Activated CD4-positive, CD25-positive, alpha-beta regulatory T cell treated with anti-CD3 and anti-CD28 coated beads, Interleukin-2, amount 50 U/mL, for 16 hours (primary cell): ENCODE results near the gene WDR64.

Experiments
- DNase-seq: peaks from one replicate; pipeline ENCODE4 v3.0.0-alpha.2; 2020; ENCODE audit warnings: low read depth, low spot score

The WDR64 gene

GRCh38 chr1:241631674-241632073, 20.4 kb upstream of the WDR64 start:
- no peak for DNase-seq

- DNase-seq, result no peak
Observed at GRCh38 chr1:241632987-241633386, 19.1 kb upstream of the WDR64 start.

- DNase-seq, result no peak
Observed at GRCh38 chr1:241635556-241636152, 16.4 kb upstream of the WDR64 start.

DNA sequence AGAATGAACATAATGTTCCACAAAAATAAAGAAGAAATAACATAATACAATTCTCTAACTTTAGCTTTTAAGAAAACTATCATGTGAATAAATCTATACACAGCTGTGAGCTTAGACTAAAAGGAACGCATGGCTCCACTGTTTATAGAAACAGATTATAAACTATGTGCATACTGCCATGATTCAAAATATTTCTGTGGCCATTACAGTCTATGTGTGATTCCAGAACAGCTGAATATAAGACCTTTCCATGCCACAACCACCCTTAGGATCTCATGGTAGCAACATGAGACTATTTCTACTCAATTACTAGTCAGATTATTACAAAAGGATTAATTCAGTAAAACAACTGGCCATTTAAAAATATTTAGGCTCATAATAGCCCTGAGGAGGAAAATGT, 15.8 kb upstream of the WDR64 start:
- DNase-seq, result no peak

DNA sequence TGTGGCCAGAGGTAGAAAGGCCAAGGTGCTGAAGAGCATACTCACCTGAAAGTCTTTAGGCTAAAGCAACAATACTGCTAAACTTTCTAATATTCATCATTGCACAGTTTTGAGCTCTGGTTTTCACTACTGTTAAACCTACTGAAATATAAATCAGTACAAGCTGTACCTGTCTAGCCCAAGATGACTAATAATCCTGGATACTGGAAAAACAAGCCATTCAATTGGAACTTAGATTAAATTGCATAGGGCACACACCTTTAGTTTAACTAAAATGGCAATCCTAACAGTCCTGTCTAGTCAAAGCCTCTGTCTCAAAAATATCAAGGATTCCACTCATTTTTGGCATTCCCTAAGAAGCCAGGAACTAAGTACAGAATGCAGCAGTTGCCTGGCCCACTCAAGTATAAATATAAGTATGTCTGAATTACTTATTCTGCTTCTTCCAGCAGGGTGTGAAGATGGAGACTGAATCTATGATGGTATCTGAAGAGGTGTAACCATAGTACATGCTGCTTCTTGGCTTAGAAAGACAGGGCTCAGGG, 15.0 kb upstream of the WDR64 start:
- no peak for DNase-seq

GRCh38 chr1:241637604-241638003, 14.5 kb upstream of the WDR64 start:
- DNase-seq, result no peak

DNA sequence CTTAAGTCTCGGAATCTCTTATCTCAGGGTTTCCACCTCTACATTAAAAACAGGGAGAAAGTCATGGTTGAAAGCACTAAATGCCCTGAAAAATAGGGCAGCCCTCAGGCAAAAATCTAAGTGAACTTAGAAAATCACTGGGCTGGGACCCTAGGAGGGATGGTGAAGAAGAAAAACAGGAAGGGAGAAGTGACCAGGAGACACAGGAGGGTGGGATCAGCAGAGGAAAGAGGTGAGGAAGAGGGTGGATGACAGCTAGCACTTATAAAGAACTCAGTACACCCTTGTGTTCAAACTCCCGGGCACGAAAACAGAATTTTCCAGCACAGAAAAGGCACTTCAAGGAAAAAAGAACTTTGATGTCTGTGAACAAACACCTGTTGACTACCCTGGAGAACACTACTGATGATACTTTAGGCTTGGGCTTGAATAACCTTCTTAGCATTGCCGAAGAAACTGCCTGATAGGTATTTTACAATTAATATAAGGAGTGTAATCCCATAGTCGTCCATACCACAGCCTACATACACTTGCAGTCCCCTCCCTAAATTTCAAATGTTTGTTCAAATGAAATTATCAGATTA, 13.9 kb upstream of the WDR64 start:
- DNase-seq, result no peak

- no peak for DNase-seq
Observed at GRCh38 chr1:241638909-241639622, 13.0 kb upstream of the WDR64 start.

- DNase-seq, result no peak
Observed at GRCh38 chr1:241639623-241640148, 12.4 kb upstream of the WDR64 start.

DNA sequence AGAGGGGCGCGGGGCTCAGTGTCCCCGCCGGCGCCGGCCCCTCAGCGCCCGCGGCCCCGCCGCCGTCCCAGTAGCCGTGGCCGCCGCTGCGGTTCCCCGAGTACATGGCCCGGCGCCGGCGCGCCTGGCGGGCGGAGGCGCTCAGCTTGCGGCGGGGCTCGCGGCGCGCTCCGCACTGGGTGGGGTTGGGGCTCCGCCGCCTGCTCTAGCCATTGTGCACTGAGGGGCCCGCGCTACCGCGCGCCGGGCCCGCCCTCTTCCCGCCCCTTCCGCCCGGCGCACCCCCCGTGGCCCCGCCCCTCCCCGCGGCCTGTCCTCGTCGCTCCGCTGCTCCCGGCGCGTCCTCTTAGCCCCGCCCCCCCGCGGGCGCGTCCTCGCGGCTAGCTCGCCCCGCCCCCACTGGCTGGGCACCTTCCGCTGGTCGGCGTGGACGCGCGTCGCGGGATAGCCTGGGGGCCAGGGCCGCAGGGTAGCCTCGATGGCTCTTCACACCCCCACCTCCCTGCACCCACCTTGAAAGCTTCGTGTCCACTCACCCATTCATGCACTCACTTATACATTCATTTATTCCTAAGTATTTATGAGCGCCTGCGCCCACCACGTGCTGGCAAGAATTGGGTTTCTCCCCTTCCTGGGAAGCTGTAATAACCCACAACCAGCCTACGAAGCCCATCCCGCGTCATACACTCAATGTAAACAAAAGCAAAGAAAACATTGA, 11.8 kb upstream of the WDR64 start, which contains the start of the genes CHML and OPN3:
Gene CHML, minus strand, starts transcription at position 221 of the 718 bp plus-strand sequence. CDS start 4,603 bp downstream, outside the sequence.
Gene OPN3, minus strand, starts transcription at position 221 of the 718 bp plus-strand sequence. Its CDS starts 115 bp downstream, at position 106.
- DNase-seq, result peak; percentile 79

DNA sequence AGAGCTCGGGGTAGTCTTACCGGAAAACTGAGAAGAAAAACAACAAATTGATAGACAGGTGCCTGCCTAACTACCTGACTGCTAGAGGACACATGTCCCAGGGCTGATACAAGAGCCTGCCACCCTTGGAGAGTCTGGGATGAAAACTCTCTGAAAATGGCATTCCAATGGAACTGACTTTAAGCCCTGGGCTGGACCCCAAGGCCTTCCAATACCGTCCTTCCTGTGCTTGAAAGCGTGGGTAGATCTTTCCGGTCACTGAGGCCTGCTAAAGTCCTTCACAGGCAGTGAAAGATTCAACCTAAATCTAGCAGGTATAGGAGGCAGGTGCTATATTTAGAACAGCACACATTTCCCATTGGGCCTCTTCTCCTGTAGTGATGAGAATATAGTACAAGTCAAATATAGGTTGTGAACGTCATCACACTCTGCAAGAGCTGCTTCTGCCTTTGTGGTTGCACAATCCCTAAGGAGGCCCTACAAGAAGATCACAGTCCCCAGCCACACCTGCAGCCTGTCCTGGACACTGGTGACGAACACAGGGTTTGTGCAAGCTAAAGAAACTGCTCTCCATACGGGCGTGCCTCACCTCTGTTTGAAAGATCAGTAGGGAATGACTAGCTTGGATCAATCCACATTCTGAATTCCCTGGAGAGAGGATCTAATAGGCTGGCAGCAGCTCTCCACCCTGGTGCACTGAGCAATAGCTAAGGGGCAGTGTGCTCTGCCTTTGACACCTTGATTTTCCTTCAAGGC, 11.0 kb upstream of the WDR64 start:
- DNase-seq, result no peak

GRCh38 chr1:241641773-241642592, 10.1 kb upstream of the WDR64 start:
- DNase-seq, result no peak

DNA sequence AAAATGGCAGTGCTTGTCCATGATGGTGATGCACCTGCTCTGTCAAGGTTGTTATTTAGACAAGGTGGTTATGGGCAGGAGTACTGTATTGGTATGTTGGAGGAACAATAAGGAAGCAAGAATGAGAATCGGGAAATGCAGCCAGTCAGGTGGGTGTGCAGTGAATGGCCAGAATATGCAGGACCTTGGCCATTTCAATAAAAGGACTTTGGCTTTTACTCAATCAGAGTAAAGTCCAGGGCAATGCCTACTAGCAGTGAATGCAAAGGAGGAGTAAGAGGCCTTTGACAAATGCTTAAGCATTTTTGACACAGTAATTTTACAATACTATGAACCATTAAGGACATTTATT, 9.5 kb upstream of the WDR64 start:
- no peak for DNase-seq

DNA sequence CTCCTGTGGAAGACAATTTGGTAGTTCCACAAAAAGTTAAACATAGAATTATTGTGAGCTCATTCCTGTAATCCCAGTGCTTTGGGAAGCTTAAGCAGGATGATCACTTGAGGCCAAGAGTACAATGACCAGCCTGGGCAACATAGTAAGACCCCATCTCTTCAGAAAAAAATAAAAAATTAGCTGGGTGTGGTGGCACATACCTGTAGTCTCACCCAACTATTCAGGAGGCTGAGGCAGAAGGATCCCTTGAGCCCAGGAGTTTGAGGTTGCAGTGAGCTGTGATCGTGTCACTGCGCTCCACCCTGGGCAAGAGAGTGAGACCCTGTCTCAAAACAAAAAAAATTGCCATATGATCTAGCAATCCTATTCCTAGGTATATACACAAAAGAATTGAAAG, 7.8 kb upstream of the WDR64 start:
- no peak for DNase-seq

DNA sequence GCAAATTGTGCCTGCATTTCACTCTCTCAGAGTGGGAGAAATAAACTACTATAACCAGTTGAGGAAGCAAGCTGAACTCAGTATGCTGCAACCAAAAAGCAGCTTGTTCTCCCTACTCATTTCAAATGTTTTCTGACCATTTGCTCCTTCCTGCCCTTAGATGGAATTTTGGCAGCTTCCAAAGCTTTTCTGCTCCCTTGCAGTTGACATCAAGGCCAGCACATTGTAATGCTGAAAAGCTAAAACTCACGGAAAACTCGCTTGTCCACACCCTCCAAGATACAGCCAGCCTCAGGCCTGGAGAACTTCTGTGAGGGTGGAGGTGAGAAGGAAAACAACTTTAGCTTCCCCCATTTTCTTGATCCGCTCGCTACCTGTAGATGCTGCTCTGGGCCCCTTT, 6.9 kb upstream of the WDR64 start:
- DNase-seq, result no peak

- DNase-seq, result no peak
Observed at GRCh38 chr1:241646201-241646600, 5.9 kb upstream of the WDR64 start.

DNA sequence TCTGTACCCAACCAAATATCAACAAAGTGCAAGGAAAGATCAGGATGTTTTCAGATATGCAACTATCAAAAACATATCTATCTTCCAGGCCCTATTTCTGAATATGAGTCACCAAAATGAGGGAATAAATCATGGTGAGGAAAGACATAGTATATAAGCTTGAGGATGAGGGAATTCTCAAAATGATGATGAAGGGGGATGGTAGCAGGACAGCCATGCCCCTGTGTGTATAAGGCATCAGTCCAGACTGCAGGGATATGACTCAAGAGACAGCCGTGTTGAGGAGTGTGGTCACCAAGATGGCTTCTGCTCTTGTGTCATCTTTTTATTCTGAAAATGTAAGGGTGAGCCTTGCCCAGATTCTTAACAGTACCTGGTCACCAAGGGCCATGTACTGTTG, 4.4 kb upstream of the WDR64 start:
- no peak for DNase-seq

GRCh38 chr1:241648159-241648558, 3.9 kb upstream of the WDR64 start:
- DNase-seq, result no peak

GRCh38 chr1:241654019-241654418, 1.9 kb downstream of the WDR64 start:
- DNase-seq, result no peak

- DNase-seq, result no peak
Observed at GRCh38 chr1:241654641-241655040, 2.6 kb downstream of the WDR64 start.
